ENCODE data around the gene HTR4. TPM values are rescaled to one million over a fixed set of nuclear protein-coding genes. Genes with fewer than 3 reads are reported as not detected.

Gene HTR4
- total and polyA plus RNA-seq, 2 donors (not counting 3 experiments of a cell fraction or from before 2014, with no cell fraction given): not detected

GRCh38 chr5:148641735-148642134, 12.6 kb downstream of the HTR4 start:
- POLR2A ChIA-PET: no interaction called here
- H3K79me2 ChIP-seq (ENCODE audit: control insufficient read depth, insufficient read depth, low read length): no peaks in the 10 kb centered on the region
- BruUV-seq (replicated peaks): no TSS peak
- H4K20me1 ChIP-seq (replicated peaks; ENCODE audit: control insufficient read depth, extremely low read depth, insufficient read depth, low read length): no peaks in the 10 kb centered on the region
- no peaks in the 10 kb centered on the region for H3K4me1 ChIP-seq (ENCODE audit: control insufficient read depth, extremely low read depth, insufficient read depth, low read length)
- H3K9ac ChIP-seq (replicated peaks; ENCODE audit: extremely low read depth, insufficient read depth, low read length): no peak overlapping the region
- FAIRE-seq: no peak
- DNase-seq (ENCODE audit: low read depth, low spot score): no peak
- H3K27ac ChIP-seq (ENCODE audit: insufficient read depth, low read depth, low read length): no peak overlapping the region
- intact Hi-C loops (cut with micrococcal nuclease): no loop called here
- no peak overlapping the region for H3K4me2 ChIP-seq (ENCODE audit: insufficient read depth, low read length)
- dilution Hi-C loops (cut with MboI; ENCODE audit: extremely low pct_ligation_motif_present, low sequenced_read_pairs): no loop called here
- H3K27me3 ChIP-seq (ENCODE audit: control insufficient read depth in 2 of 2, insufficient read depth in 2 of 2, low read length in 2 of 2): peaks cover 10 to 13% of the 10 kb centered on the region in 2 experiments
- no peaks in the 10 kb centered on the region for H3K9me3 ChIP-seq (replicated peaks; ENCODE audit: control insufficient read depth, insufficient read depth, low read length)
- H3K36me3 ChIP-seq (ENCODE audit: control insufficient read depth in 2 of 2, extremely low read depth in 1 of 2, insufficient read depth in 2 of 2, low read length in 2 of 2): no peaks in the 10 kb centered on the region
- CTCF ChIA-PET: no interaction called here
- H2AFZ ChIP-seq (ENCODE audit: low read depth, low read length): no peak overlapping the region
- no peak overlapping the region for H3K4me3 ChIP-seq (replicated peaks in 1 of 3; ENCODE audit: insufficient read depth in 1 of 3, low read depth in 1 of 3, low read length in 3 of 3)
- no peak for TF ChIP-seq POLR2A (IDR thresholded peaks at IDR 0.05; ENCODE audit: low read depth, low read length)
- no peak for TF ChIP-seq GATA2 (IDR thresholded peaks at IDR 0.05; ENCODE audit: insufficient read depth, insufficient read length, low read depth, low read length)
- TF ChIP-seq POLR2AphosphoS5 (IDR thresholded peaks at IDR 0.05; ENCODE audit: insufficient read depth, low read depth, low read length): no peak
- no peak for TF ChIP-seq EZH2 (IDR thresholded peaks at IDR 0.05; ENCODE audit: borderline replicate concordance, low read depth, low read length, severe bottlenecking)
- TF ChIP-seq MYC (IDR thresholded peaks at IDR 0.05; ENCODE audit: low read depth, low read length): no peak
- TF ChIP-seq, protein P1, sequence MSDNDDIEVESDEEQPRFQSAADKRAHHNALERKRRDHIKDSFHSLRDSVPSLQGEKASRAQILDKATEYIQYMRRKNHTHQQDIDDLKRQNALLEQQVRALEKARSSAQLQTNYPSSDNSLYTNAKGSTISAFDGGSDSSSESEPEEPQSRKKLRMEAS (IDR thresholded peaks at IDR 0.05; ENCODE audit: insufficient read depth, insufficient read length): no peak
- TF ChIP-seq JUN (IDR thresholded peaks at IDR 0.05; ENCODE audit: borderline replicate concordance, insufficient read depth, insufficient read length, low read depth): no peak
- no peaks in the 10 kb centered on the region for H3K9me1 ChIP-seq (replicated peaks; ENCODE audit: control insufficient read depth, extremely low read depth, insufficient read depth, low read length)

DNA sequence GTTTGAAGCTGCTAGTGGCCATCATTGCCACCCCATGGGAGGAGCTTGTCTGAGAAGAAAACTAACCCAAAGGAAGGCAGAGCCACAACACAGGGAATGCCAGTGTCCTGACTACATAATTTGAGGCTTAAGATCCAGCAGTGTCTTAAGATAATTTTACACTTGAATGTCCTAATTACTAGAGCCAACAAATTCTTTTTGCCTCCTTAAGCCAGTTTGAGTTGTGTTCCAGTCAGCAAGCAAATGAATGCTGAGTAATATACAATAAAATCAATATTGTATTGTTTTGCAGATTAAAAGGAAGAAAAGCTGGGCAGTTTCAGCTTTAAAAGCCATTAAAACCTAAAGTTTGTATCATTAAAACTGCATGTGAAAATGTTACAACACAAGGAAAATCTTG, 13.9 kb downstream of the HTR4 start:
- intact Hi-C loops (cut with micrococcal nuclease): no loop called here
- Histone ChIP-seq H3K4me2 (ENCODE audit: insufficient read depth, low read length) (no peak overlapping the region), H2AFZ (ENCODE audit: low read depth, low read length) (no peak overlapping the region), H3K27me3 (ENCODE audit: control insufficient read depth in 2 of 2, insufficient read depth in 2 of 2, low read length in 2 of 2) (peaks cover 10 to 13% of the 10 kb centered on the region in 2 experiments), H3K36me3 (ENCODE audit: control insufficient read depth in 2 of 2, extremely low read depth in 1 of 2, insufficient read depth in 2 of 2, low read length in 2 of 2) (no peaks in the 10 kb centered on the region), H3K27ac (ENCODE audit: insufficient read depth, low read depth, low read length) (no peak overlapping the region), H3K9me1 (replicated peaks; ENCODE audit: control insufficient read depth, extremely low read depth, insufficient read depth, low read length) (no peaks in the 10 kb centered on the region), H3K9ac (replicated peaks; ENCODE audit: extremely low read depth, insufficient read depth, low read length) (no peak overlapping the region), H3K4me1 (ENCODE audit: control insufficient read depth, extremely low read depth, insufficient read depth, low read length) (no peaks in the 10 kb centered on the region), H3K9me3 (replicated peaks; ENCODE audit: control insufficient read depth, insufficient read depth, low read length) (no peaks in the 10 kb centered on the region), H3K4me3 (replicated peaks in 1 of 3; ENCODE audit: insufficient read depth in 1 of 3, low read depth in 1 of 3, low read length in 3 of 3) (no peak overlapping the region), H4K20me1 (replicated peaks; ENCODE audit: control insufficient read depth, extremely low read depth, insufficient read depth, low read length) (no peaks in the 10 kb centered on the region), H3K79me2 (ENCODE audit: control insufficient read depth, insufficient read depth, low read length) (no peaks in the 10 kb centered on the region)
- ChIA-PET CTCF (interaction anchor here (1.6 kb wide), 1 partner anchor 90 kb away, joined by 4 read pairs; no protein-coding TSS in a partner anchor), POLR2A (no interaction called here)
- FAIRE-seq (no peak), DNase-seq (ENCODE audit: low read depth, low spot score) (no peak)
- no peak for TF ChIP-seq EZH2 (IDR thresholded peaks at IDR 0.05; ENCODE audit: borderline replicate concordance, low read depth, low read length, severe bottlenecking)
- no TSS peak for BruUV-seq (replicated peaks)
- dilution Hi-C loops (cut with MboI; ENCODE audit: extremely low pct_ligation_motif_present, low sequenced_read_pairs): no loop called here
